Vagina (tissue), 2 donors: Measurements from ENCODE around the gene ANKRD39. TPM values are rescaled to one million over a fixed set of nuclear protein-coding genes. Genes with fewer than 3 reads are reported as not detected.
A peak's percentile ranks its signal among the peaks of the same experiment; 100 is the strongest.

ENCODE experiments used
- DNase-seq, 2 donors: peaks; one replicate each; pipeline ENCODE4 v3.0.0-alpha.2; 2017; ENCODE audit errors: extremely low spot score in 2 of 2
- H3K27ac ChIP-seq: fragments of 200-600 bp; sonication (generic); one replicate; pipeline ENCODE4 v1.5.1; 2019
- H3K27me3 ChIP-seq: fragments of 200-600 bp; sonication (generic); one replicate; pipeline ENCODE4 v1.5.1; 2019
- H3K36me3 ChIP-seq, 2 donors: fragments of 200-600 bp; sonication (generic); one replicate each; pipeline ENCODE4 v1.5.1; 2017 to 2019
- H3K4me1 ChIP-seq: fragments of 200-600 bp; sonication (generic); one replicate; pipeline ENCODE4 v1.5.1; 2019
- H3K4me3 ChIP-seq, 2 donors: fragments of 200-600 bp; sonication (generic); 1 replicate in 1 of 2; 2 replicates in 1 of 2; pipeline ENCODE4 v1.5.1; 2016 to 2019
- H3K9me3 ChIP-seq: fragments of 200-600 bp; sonication (generic); one replicate; pipeline ENCODE4 v1.5.1; 2019
- CTCF ChIP-seq, 3 experiments: fragments of 450-650 bp in 2 of 3; fragments of 200-600 bp in 1 of 3; sonication (generic) in 1 of 3; IDR thresholded peaks; one replicate each; pipeline ENCODE4 v1.5.1; 2017 to 2019; ENCODE audit warnings: antibody characterized with exemption in 3 of 3, mild to moderate bottlenecking in 2 of 3, moderate library complexity in 2 of 3
- POLR2A ChIP-seq, 2 donors: fragments of 450-650 bp; IDR thresholded peaks; one replicate each; pipeline ENCODE4 v1.6.1; 2017; ENCODE audit warnings: antibody characterized with exemption in 2 of 2, mild to moderate bottlenecking in 2 of 2, moderate library complexity in 2 of 2
- POLR2AphosphoS5 ChIP-seq, 2 donors: sonication (generic); formaldehyde crosslinking; IDR thresholded peaks; one replicate each; pipeline ENCODE4 v1.9.0; 2017; ENCODE audit warnings: antibody characterized with exemption in 2 of 2, mild to moderate bottlenecking in 2 of 2, low read depth in 1 of 2; ENCODE audit not compliant: insufficient read depth in 1 of 2
- intact Hi-C: fragments of 100-400 bp; cut with DNase I; formaldehyde crosslinking; loops from one replicate; pipeline ENCODE4 v1.15.1; 2023
- total RNA-seq: library from RNA; depleted of rRNA; stranded (reverse); fragments of >200 nt; gene quantifications from one replicate; pipeline ENCODE4 v1.2.3, GENCODE V29; 2016

Gene ANKRD39
- total RNA-seq, 1 donor from 2014 or later: 20.4 TPM

DNA sequence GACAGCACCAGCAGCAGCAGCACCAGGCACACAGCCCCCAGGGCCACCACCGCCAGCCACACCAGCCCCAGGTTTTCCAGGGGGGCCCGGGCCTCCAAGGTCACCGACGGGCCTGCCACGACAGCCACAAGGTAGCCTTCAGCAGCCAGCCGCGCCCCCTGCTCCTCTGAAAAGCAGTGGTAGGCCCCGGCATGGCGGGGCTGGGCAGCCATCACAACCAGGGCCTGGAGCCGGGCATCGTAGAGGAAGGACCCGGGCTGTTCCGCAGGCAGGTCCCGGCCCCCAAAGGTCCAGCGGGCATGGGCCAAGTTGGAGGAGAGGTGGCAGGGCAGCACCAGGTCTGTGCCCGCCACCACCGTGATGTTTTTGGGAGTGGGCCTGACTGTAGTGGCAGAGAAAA lies 3.3 kb upstream of the ANKRD39 start:
- H3K27me3 ChIP-seq: no peaks in the 10 kb centered on the region
- H3K4me3 ChIP-seq: no peak overlapping the region
- intact Hi-C loops: no loop called here
- no peaks in the 10 kb centered on the region for H3K9me3 ChIP-seq
- peaks cover 52% of the 10 kb centered on the region for H3K4me1 ChIP-seq
- DNase-seq: no peak
- no peak overlapping the region for H3K27ac ChIP-seq
- peaks cover 0 to 57% of the 10 kb centered on the region in 2 donors for H3K36me3 ChIP-seq
- no peak for TF ChIP-seq POLR2AphosphoS5 (IDR thresholded peaks at IDR 0.05; ENCODE audit: insufficient read depth in 1 of 2, low read depth in 1 of 2)
- no peak for TF ChIP-seq CTCF (IDR thresholded peaks at IDR 0.05)
- no peak for TF ChIP-seq POLR2A (IDR thresholded peaks at IDR 0.05)

DNA sequence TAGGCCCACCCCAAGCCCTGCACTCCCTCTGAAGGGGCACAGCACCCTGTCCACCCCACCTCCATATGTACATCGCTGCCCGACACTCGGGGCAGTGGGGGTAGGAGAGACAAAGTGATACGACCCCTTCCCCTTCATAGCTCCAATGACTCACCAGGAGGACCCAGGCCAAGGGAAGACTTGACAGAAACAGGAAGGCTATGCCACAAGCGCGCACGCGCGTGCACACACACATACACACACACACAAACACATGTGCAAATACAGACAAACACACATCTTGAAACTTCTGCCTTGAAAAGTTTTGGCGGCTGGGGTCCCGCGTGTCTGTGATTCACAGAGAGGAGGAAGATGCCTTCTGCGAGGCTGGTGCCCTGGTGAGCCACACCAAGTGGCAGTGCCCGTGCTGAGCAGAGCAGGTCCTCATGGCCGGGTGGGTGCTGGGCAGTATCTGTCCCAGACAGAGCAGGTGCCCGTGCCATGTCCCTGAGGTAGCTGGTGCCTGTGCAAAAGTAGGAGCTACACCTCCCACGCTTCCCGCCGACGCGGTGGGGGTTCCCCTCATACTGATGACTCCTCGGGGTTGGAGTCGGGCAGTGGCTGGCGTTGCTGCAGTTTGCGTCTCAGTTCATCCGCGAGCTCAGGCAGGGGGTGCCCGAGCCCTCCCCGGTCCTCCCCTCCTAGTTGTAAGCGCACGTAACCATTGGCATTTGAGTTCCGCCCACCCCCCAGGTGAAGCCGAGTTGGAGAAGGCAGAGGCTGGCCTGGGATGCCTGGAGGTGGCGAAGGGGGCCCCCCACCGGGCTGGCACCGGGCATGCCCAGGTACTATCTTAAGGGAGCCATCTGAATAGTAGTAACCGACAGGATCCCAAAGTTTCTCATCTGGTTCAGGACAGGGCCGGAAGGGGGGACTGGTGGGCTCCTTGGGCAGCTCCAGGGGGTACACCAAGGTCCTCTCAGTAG lies 2.5 kb upstream of the ANKRD39 start:
- intact Hi-C loops: no loop called here
- peaks cover 0 to 50% of the 10 kb centered on the region in 2 donors for H3K36me3 ChIP-seq

GRCh38 chr2:96859681-96860064 lies 1.9 kb upstream of the ANKRD39 start:
- peaks cover 45% of the 10 kb centered on the region for H3K4me1 ChIP-seq
- TF ChIP-seq CTCF (IDR thresholded peaks at IDR 0.05) (no peak), POLR2A (IDR thresholded peaks at IDR 0.05) (no peak), POLR2AphosphoS5 (IDR thresholded peaks at IDR 0.05; ENCODE audit: insufficient read depth in 1 of 2, low read depth in 1 of 2) (no peak)
- no peak for DNase-seq
- no peak overlapping the region for H3K4me3 ChIP-seq
- peaks cover 0 to 43% of the 10 kb centered on the region in 2 donors for H3K36me3 ChIP-seq
- intact Hi-C loops: loop anchor here (2.0 to 10.0 kb wide), 3 partner anchors 47 to 225 kb away; partner anchors contain the start of gene KANSL3
- H3K9me3 ChIP-seq: no peaks in the 10 kb centered on the region
- H3K27ac ChIP-seq: peak overlapping the region; percentile 79
- no peaks in the 10 kb centered on the region for H3K27me3 ChIP-seq

More for the DNA sequence above, 2.5 kb upstream of the ANKRD39 start:
- no peaks in the 10 kb centered on the region for H3K27me3 ChIP-seq
- H3K4me1 ChIP-seq: peaks cover 45% of the 10 kb centered on the region
- no peak for TF ChIP-seq CTCF (IDR thresholded peaks at IDR 0.05)
- peak in 1 of 2 donors; percentile 36 for TF ChIP-seq POLR2AphosphoS5 (IDR thresholded peaks at IDR 0.05; ENCODE audit: insufficient read depth in 1 of 2, low read depth in 1 of 2)
- DNase-seq: no peak
- peak overlapping the region; percentile 79 for H3K27ac ChIP-seq
- no peaks in the 10 kb centered on the region for H3K9me3 ChIP-seq
- no peak overlapping the region for H3K4me3 ChIP-seq

DNA sequence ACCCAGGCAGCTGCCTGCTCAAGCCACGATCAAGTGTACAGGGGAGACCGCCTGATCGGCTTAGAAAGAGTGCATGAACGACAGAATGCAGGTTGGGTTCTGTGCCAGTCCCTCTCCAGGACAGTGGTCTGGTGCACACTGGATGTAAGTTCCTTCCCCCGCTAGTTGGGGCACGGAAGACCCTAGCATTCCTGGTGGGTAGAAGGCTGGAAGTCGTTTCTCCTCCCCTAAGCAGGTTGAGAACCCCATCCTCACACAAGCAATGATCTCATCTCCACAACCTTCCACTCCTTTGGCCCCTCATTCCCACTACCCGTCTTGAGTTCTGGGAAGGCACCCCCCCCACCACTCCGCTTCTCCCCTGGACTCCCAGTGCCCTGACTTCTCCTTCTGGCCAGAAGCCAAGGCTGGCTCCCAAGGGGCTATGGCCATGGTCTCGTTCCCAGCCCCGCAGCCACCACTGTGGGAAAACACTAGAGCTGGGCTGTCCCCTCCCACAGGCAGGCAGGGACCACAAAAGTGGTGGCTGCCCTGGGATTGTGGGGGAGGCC lies 1.4 kb upstream of the ANKRD39 start:
- peaks cover 49% of the 10 kb centered on the region for H3K4me1 ChIP-seq
- intact Hi-C loops: loop anchor here (2.0 to 10.0 kb wide), 3 partner anchors 48 to 224 kb away; partner anchors contain the start of gene KANSL3
- no peak for DNase-seq

More for the DNA sequence above, 1.4 kb upstream of the ANKRD39 start:
- H3K36me3 ChIP-seq: peaks cover 0 to 41% of the 10 kb centered on the region in 2 donors
- H3K27me3 ChIP-seq: no peaks in the 10 kb centered on the region
- peak overlapping the region; percentile 63 to 87 for H3K4me3 ChIP-seq
- H3K27ac ChIP-seq: peak overlapping the region; percentile 79
- no peak for TF ChIP-seq POLR2AphosphoS5 (IDR thresholded peaks at IDR 0.05; ENCODE audit: insufficient read depth in 1 of 2, low read depth in 1 of 2)
- TF ChIP-seq POLR2A (IDR thresholded peaks at IDR 0.05): no peak
- no peak for TF ChIP-seq CTCF (IDR thresholded peaks at IDR 0.05)
- H3K9me3 ChIP-seq: no peaks in the 10 kb centered on the region
